Right lobe of liver (tissue), 4 donors: ENCODE data around the gene SSC5D.

Source experiments
- POLR2A ChIP-seq: fragments of 450-650 bp; IDR thresholded peaks from one replicate; pipeline ENCODE4 v1.6.1; 2017; ENCODE audit warnings: antibody characterized with exemption, mild to moderate bottlenecking
- TF ChIP-seq, protein P1 (sequence below), 4 donors: fragments of 200-600 bp in 3 of 4; fragments of 450-650 bp in 1 of 4; IDR thresholded peaks; one replicate each; pipeline versions ENCODE4 v1.5.1 to v1.8.0; 2016 to 2022; ENCODE audit warnings: antibody characterized with exemption in 4 of 4, mild to moderate bottlenecking in 2 of 4
- donor health status: DM: no; HTN: no; CAD: no.
- donor health status: DM: no; HTN: no; CAD: no.
- donor health status: DM: no; HTN: yes; CAD: no.

DNA sequence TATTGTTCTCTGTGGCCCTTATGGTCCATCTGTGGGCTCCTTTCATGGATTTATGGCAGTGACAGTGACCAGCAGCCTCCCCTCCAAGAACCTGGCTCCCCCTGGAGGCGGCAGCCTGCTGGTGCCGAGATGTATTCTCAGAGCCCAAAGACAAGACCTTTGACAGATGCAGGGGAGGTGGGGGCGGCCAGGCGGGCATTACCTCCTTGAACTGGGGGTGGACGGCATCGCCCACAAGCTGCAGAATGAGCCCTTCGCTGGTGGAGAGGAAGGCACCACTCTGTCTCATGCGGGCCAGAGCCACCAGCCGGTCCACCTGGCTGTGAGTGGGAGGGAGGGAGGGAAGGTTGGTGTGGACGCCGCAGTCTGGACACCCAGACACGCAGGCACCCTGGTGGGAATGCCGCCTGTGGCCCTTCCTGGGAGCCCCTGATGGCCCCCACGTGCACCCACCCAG lies 33.4 kb upstream of the SSC5D start:
- TF ChIP-seq, protein P1, sequence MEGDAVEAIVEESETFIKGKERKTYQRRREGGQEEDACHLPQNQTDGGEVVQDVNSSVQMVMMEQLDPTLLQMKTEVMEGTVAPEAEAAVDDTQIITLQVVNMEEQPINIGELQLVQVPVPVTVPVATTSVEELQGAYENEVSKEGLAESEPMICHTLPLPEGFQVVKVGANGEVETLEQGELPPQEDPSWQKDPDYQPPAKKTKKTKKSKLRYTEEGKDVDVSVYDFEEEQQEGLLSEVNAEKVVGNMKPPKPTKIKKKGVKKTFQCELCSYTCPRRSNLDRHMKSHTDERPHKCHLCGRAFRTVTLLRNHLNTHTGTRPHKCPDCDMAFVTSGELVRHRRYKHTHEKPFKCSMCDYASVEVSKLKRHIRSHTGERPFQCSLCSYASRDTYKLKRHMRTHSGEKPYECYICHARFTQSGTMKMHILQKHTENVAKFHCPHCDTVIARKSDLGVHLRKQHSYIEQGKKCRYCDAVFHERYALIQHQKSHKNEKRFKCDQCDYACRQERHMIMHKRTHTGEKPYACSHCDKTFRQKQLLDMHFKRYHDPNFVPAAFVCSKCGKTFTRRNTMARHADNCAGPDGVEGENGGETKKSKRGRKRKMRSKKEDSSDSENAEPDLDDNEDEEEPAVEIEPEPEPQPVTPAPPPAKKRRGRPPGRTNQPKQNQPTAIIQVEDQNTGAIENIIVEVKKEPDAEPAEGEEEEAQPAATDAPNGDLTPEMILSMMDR (IDR thresholded peaks at IDR 0.05), result peak; percentile 25 to 42 (median 32)
- no peak for TF ChIP-seq POLR2A
